CMK (cell line): ENCODE measurements around the gene MARK3.

Experiments
- DNase-seq: peaks from one replicate; pipeline ENCODE4 v3.0.0-alpha.2; 2010; ENCODE audit warnings: low read depth

The MARK3 gene

GRCh38 chr14:103436533-103436932 lies 51.3 kb downstream of the MARK3 start:
- DNase-seq: no peak

GRCh38 chr14:103442288-103442687 lies 57.1 kb downstream of the MARK3 start:
- DNase-seq: no peak

- no peak for DNase-seq
These were observed 57.9 kb downstream of the MARK3 start for GRCh38 chr14:103443111-103443510.

- no peak for DNase-seq
These were observed 59.8 kb downstream of the MARK3 start for GRCh38 chr14:103444837-103445524.

- DNase-seq: no peak
These were observed 60.6 kb downstream of the MARK3 start for GRCh38 chr14:103445806-103446205.

- no peak for DNase-seq
These were observed 62.9 kb downstream of the MARK3 start for GRCh38 chr14:103448097-103448496.

GRCh38 chr14:103449634-103450161 lies 64.5 kb downstream of the MARK3 start:
- DNase-seq: no peak

- no peak for DNase-seq
These were observed 65.2 kb downstream of the MARK3 start for GRCh38 chr14:103450416-103450815.

GRCh38 chr14:103451401-103451800 lies 66.2 kb downstream of the MARK3 start:
- DNase-seq: no peak

- no peak for DNase-seq
These were observed 68.6 kb downstream of the MARK3 start for GRCh38 chr14:103453791-103454190.

GRCh38 chr14:103456167-103456835 lies 71.1 kb downstream of the MARK3 start:
- no peak for DNase-seq

GRCh38 chr14:103460415-103460814 lies 75.2 kb downstream of the MARK3 start:
- no peak for DNase-seq

GRCh38 chr14:103463149-103463548 lies 77.9 kb downstream of the MARK3 start:
- no peak for DNase-seq

GRCh38 chr14:103463851-103464250 lies 78.6 kb downstream of the MARK3 start:
- DNase-seq: no peak

- DNase-seq: no peak
These were observed 87.7 kb downstream of the MARK3 start for GRCh38 chr14:103472939-103473338.

GRCh38 chr14:103474893-103475292 lies 89.7 kb downstream of the MARK3 start:
- no peak for DNase-seq

GRCh38 chr14:103476065-103476464 lies 90.8 kb downstream of the MARK3 start:
- no peak for DNase-seq

- DNase-seq: no peak
These were observed 91.4 kb downstream of the MARK3 start for GRCh38 chr14:103476631-103477030.

GRCh38 chr14:103480595-103480994 lies 95.4 kb downstream of the MARK3 start:
- no peak for DNase-seq

GRCh38 chr14:103483600-103483999 lies 98.4 kb downstream of the MARK3 start:
- DNase-seq: no peak

- no peak for DNase-seq
These were observed 100.3 kb downstream of the MARK3 start for GRCh38 chr14:103485504-103485903.

- DNase-seq: no peak
These were observed 102.9 kb downstream of the MARK3 start for GRCh38 chr14:103488071-103488470.

GRCh38 chr14:103488960-103489359 lies 103.7 kb downstream of the MARK3 start:
- DNase-seq: no peak

GRCh38 chr14:103489621-103490020 lies 104.4 kb downstream of the MARK3 start:
- no peak for DNase-seq
